HG03575 (cell line): ENCODE results near the gene TBL3.

Experiments
- ATAC-seq: cut with Tn5 transposase; IDR thresholded peaks from one replicate; pipeline ENCODE4 v1.9.1; 2021; ENCODE audit not compliant: unreplicated experiment, insufficient number of reproducible peaks, low FRiP score; ENCODE audit errors: extremely low read depth

TBL3 gene

DNA sequence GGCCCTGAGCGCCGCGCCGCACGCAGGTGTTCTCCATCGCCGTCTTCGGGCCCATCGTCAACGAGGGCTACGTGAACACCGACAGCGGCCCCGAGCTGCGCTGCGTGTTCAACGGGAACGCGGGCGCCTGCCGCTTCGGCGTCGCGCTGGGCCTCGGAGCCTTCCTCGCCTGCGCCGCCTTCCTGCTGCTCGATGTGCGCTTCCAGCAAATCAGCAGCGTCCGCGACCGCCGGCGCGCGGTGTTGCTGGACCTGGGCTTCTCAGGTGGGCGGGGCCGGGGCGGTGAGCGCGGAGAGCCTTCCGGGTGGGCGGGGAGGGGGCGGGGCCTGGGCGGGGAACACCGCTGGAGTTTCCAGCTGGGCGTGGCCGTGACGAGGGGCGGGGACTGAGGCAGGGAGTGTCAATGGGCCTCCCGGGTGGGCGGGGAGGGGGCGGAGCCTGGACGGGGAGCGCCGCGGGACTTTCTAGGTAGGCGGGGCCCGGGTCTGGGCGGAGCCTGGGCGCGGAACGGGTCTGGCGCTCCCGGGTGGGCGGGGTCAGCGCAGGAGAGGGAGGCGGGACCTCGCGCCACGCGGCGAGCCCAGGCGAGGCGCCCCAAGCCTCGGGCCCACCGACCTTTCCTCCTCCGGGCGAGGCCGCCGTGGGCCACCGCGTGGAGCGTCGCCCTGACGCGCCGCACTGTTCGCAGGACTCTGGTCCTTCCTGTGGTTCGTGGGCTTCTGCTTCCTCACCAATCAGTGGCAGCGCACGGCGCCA is 20.3 kb downstream of the TBL3 start:
- no peak for ATAC-seq

GRCh38 chr16:1992704-1993317 is 21.0 kb downstream of the TBL3 start:
- ATAC-seq: no peak

GRCh38 chr16:1993731-1994131 is 21.9 kb downstream of the TBL3 start:
- ATAC-seq: no peak

- no peak for ATAC-seq
Observed at GRCh38 chr16:1997494-1998359, 25.9 kb downstream of the TBL3 start.

DNA sequence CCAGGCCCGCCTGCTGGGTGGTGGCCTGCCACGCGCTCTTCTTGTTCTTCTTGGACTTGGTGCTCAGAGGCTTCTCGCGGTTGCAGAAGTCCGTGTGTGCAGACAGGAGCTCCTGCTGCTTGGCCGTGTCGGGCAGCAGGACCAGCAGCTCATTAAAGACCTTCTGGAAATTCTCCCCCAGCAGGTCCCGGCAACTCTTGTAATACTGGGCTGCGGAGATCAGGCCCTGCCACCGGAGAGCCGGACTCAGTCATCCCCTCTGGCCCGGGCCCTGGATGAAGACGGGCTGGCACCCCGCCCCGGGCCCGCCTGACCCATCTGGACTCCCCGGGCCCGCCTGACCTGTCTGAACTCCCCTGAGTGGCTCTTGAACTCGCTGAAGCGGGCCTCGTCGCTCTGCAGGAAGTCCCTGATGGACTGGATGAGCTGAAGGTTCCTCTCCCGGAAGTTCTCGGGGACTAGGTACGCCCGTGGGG is 26.5 kb downstream of the TBL3 start:
- no peak for ATAC-seq

GRCh38 chr16:1998852-1999801 is 27.3 kb downstream of the TBL3 start:
- no peak for ATAC-seq

DNA sequence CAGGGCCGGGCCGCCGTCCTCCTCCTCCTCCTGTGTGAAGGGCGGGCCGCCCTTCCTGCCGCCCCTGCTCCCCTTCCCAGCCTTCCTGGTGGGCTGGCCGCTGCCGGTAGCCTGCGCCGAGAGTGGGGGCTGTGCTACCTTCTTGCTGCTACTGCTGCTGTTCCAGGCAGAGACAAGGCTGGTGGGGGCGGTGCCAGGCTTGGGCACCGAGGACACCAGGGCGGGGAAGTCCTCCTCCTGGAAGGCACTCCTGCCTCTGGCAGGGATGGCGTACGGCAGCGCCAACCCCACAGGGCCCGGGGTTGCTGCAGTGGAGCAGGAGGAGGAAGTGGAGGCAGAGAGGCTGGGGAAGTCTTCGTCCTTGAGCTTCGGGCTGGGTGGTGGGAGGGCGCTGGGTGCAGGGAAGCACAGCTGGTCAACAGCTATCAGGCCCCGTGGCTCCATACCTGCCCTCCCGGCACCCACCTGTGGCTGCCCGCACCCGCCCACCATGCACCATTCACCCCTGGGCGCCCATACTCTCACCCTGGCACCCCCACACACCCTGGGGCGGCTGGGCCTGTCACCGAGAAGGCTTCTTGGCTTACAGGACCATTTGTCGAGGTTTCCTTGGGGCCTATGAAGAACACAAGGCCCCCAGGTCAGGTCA is 28.1 kb downstream of the TBL3 start:
- ATAC-seq: no peak

DNA sequence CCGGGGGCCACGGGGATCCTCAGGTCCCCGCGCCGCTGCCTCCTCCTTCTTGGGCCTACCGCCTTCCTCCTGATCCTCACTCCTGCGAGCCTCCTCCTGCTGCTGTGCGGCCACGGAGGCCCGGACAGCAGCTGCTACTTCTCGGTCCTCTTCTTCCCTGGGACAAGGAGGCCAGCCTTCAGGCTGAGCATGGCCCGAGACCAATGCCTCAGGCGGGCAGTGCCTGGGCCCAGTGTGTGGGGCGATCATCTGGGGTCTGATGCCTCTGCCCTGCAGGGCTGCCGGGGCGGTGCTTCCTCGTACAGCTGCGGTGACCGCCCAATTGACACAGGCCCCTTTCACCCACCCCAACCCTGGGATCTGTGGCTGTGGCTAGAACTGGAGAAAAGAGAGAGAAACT is 29.2 kb downstream of the TBL3 start:
- no peak for ATAC-seq

DNA sequence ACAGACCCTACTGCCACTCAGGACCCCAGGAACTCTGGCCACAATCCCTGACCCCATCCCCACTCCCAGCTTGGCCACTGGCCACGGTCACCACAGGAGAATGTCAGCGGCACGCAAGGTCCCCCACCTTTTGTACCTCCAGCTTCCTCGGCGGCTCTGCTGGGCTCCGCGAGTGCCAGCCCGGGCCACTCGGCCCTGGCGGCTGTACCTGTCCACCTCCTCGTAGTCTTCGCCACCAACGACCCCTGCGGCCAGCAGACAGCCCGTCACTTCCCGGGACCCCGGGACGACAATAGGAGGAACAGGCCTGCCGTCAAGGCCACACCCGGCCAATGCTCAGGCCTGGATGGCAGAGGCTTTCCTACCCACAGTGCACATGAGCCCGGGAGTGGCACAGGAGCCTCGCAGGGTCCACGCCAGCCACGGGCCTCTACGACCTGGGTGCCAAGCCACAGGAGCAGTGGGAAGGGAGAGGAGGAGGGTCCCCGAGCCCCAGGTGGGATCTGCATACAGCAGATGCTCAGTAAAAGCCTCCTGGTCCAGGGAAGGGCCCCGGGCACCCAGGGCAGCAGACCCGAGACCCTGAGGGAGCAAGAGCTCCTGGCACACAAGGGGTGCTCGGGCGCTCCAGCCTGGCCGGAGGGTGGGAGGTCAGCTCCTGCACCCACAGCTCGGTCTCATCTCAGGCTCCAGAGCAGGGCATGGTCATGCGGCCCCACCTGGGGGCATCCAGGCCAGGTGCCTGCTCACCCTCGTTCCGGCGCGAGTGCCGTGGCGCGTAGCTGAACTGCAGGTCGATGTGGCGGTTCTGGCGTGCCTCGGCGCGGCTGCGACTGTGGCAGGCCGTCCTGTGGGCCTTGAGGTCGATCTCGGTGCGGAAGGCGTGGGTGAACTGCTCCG is 29.9 kb downstream of the TBL3 start:
- ATAC-seq: no peak

- no peak for ATAC-seq
Observed at GRCh38 chr16:2002406-2003230, 30.8 kb downstream of the TBL3 start.

GRCh38 chr16:2003231-2003826 is 31.5 kb downstream of the TBL3 start:
- no peak for ATAC-seq

DNA sequence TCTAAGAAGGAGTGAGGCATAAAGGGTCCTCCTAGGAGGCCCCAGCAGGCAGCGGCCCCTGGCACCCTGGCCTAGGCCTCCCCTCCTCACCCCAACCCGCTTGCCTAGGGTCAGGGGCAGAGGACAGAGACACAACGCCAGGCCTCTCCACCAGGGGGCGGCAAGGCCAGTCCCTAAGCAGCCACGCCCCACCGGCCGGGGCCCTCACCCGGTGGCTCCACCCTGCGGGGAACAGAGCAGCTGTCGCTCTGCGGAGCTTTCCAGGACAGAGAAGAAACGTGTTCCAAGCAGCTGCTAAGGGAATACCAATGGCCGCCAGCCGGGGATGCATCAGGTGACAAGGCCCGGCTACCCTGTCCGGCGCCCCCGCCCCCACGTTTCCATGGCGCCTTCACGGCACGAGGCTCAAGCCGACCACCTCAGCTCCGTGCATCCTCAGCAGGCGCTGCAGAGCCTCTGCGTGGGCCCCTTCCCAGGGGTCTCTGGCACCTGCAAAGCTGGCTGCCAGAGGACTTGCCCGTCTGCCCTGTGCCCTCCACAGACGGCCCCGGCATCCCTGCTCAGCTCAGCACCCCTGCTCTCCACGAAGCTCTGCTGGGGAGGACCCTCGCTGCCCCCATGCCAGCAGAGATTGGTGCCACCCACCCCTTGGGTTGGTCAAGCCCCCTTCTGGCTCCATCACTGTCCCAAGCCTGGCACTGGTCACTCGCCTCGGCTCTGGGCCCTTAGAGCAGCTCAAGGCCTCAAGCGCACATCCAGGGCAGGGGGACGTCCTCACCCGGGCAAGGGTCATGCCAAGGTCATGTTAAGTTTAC is 32.2 kb downstream of the TBL3 start:
- no peak for ATAC-seq

GRCh38 chr16:2004795-2005517 is 33.1 kb downstream of the TBL3 start:
- no peak for ATAC-seq

GRCh38 chr16:2005646-2006045 is 33.8 kb downstream of the TBL3 start:
- ATAC-seq: no peak

GRCh38 chr16:2006317-2006716 is 34.5 kb downstream of the TBL3 start:
- ATAC-seq: no peak
